HAP-1 (cell line): Measurements from ENCODE around the gene TRIM36.
A peak's percentile ranks its signal among the peaks of the same experiment; 100 is the strongest.

Experiments
- DNase-seq, 2 experiments: peaks; one replicate each; pipeline ENCODE4 v3.0.0-alpha.2; 2016 to 2020; ENCODE audit warnings: low spot score in 2 of 2
- H3K27me3 ChIP-seq: fragments of 250-450 bp; sonication (Bioruptor Pico); 2 replicates; pipeline ENCODE4 v1.5.1; 2020; ENCODE audit warnings: low read depth, mild to moderate bottlenecking, moderate library complexity
- H3K36me3 ChIP-seq: fragments of 250-450 bp; sonication (Bioruptor Pico); replicated peaks from 2 replicates; pipeline ENCODE4 v1.5.1; 2020; ENCODE audit warnings: mild to moderate bottlenecking
- H3K4me1 ChIP-seq: fragments of 250-450 bp; sonication (Bioruptor Pico); 2 replicates; pipeline ENCODE4 v1.5.1; 2020; ENCODE audit warnings: mild to moderate bottlenecking
- H3K4me3 ChIP-seq: fragments of 250-450 bp; sonication (Bioruptor Pico); 2 replicates; pipeline ENCODE4 v1.5.1; 2020; ENCODE audit warnings: mild to moderate bottlenecking, moderate library complexity
- H3K9me3 ChIP-seq: fragments of 250-450 bp; sonication (Bioruptor Pico); 2 replicates; pipeline ENCODE4 v1.5.1; 2020; ENCODE audit warnings: mild to moderate bottlenecking, moderate library complexity
- in situ Hi-C: fragments of 300-500 bp; cut with MboI; formaldehyde crosslinking; loops from 3 replicates; pipeline ENCODE4 v1.14.3; 2020; ENCODE audit warnings: low sequenced_read_pairs, inconsistent platforms, mixed read lengths

Gene TRIM36

GRCh38 chr5:115084246-115084793 is 85.4 kb downstream of the TRIM36 start:
- DNase-seq: peak in 1 of 2 experiments; percentile 29
- in situ Hi-C loops: no loop called here
- no peaks in the 10 kb centered on the region for H3K9me3 ChIP-seq
- peaks cover 10% of the 10 kb centered on the region for H3K27me3 ChIP-seq
- no peaks in the 10 kb centered on the region; the same call in 1 of the 2 replicates for H3K4me1 ChIP-seq
- no peak overlapping the region for H3K4me3 ChIP-seq
- no peaks in the 10 kb centered on the region for H3K36me3 ChIP-seq

- no peaks in the 10 kb centered on the region for H3K27me3 ChIP-seq
- no peak overlapping the region for H3K4me3 ChIP-seq
- H3K4me1 ChIP-seq: no peaks in the 10 kb centered on the region; the same call in 1 of the 2 replicates
- in situ Hi-C loops: no loop called here
- no peaks in the 10 kb centered on the region for H3K9me3 ChIP-seq
- no peaks in the 10 kb centered on the region for H3K36me3 ChIP-seq
- DNase-seq: no peak
These were observed 89.6 kb downstream of the TRIM36 start for GRCh38 chr5:115079924-115080623.
